GM12878 (cell line): ENCODE measurements around the gene OLFM1. TPM values are rescaled to one million over a fixed set of nuclear protein-coding genes. Genes with fewer than 3 reads are reported as not detected.

Experiments used
- ATAC-seq: fragments of 200-7000 bp; cut with Tn5 transposase; 3 replicates; pipeline ENCODE4 v1.9.1; 2020; ENCODE audit warnings: mild to moderate bottlenecking, moderate library complexity
- BruUV-seq: library from RNA; stranded (reverse); fragments of 400-500 nt; replicated peaks from 2 replicates; lab custom pipeline; 2021; lab: Mats Ljungman, UMichigan
- CTCF ChIA-PET: fragments of 300-600 bp; sonication (Branson Sonifier 250); formaldehyde crosslinking; extraction: SDS; loops from one replicate; lab custom pipeline; 2021; ENCODE audit warnings: inconsistent platforms; lab: Yijun Ruan, JAX
- POLR2A ChIA-PET: fragments of 350-600 bp; formaldehyde crosslinking; extraction: SDS; loops from one replicate; lab custom pipeline; 2021; ENCODE audit warnings: inconsistent platforms; lab: Charles Lee
- RAD21 ChIA-PET: fragments of 300-600 bp; sonication (Branson Sonifier 250); formaldehyde crosslinking; loops from one replicate; lab custom pipeline; 2023; ENCODE audit warnings: antibody characterized with exemption; ENCODE audit not compliant: unreplicated experiment; lab: Charles Lee
- SMC1A ChIA-PET: fragments of 300-600 bp; sonication (Branson Sonifier 250); formaldehyde crosslinking; loops from one replicate; lab custom pipeline; 2023; ENCODE audit not compliant: unreplicated experiment, uncharacterized antibody; lab: Charles Lee
- DNase-seq: peaks from one replicate; pipeline ENCODE4 v3.0.0-alpha.2; 2011; ENCODE audit warnings: low read depth, low spot score
- FAIRE-seq: peaks from 3 replicates; lab custom pipeline; 2011; peaks lifted over from hg19 to GRCh38; lab: Jason Lieb, UNC
- H2AFZ ChIP-seq: 2 replicates; pipeline ENCODE4 v1.6.0; 2011; ENCODE audit warnings: low read depth, low read length, control low read depth; ENCODE audit not compliant: control insufficient read depth
- H3K27ac ChIP-seq: 2 replicates; pipeline ENCODE4 v1.5.1; 2011; ENCODE audit warnings: control low read depth; ENCODE audit not compliant: control insufficient read depth, insufficient read depth
- H3K27me3 ChIP-seq, 2 experiments: replicated peaks in 1 of 2; 2 replicates each; pipeline versions ENCODE4 v1.6.0 to v1.6.1; 2011; ENCODE audit warnings: low read length in 1 of 2; ENCODE audit not compliant: control insufficient read depth in 2 of 2, insufficient read depth in 2 of 2
- H3K36me3 ChIP-seq, 2 experiments: 2 replicates each; pipeline ENCODE4 v1.5.1; 2011; ENCODE audit warnings: low read length in 1 of 2; ENCODE audit not compliant: control insufficient read depth in 2 of 2, insufficient read depth in 2 of 2
- H3K4me1 ChIP-seq: 2 replicates; pipeline ENCODE4 v1.6.1; 2011; ENCODE audit warnings: mild to moderate bottlenecking, low read length, moderate library complexity, mixed read lengths; ENCODE audit not compliant: control insufficient read depth, insufficient read depth
- H3K4me2 ChIP-seq: 2 replicates; pipeline ENCODE4 v1.6.0; 2011; ENCODE audit warnings: control low read depth; ENCODE audit not compliant: control insufficient read depth, insufficient read depth
- H3K4me3 ChIP-seq: fragments of 200-600 bp; sonication (generic); 2 replicates; pipeline ENCODE4 v1.5.1; 2016
- H3K79me2 ChIP-seq: 2 replicates; pipeline ENCODE4 v1.6.0; 2011; ENCODE audit warnings: low read length; ENCODE audit not compliant: control insufficient read depth, insufficient read depth
- H3K9ac ChIP-seq: 2 replicates; pipeline ENCODE4 v1.8.0; 2011; ENCODE audit warnings: low read length, control low read depth, mixed read lengths; ENCODE audit not compliant: control insufficient read depth, insufficient read depth
- H3K9me3 ChIP-seq: replicated peaks from 3 replicates; pipeline ENCODE4 v1.5.1; 2011; ENCODE audit warnings: mild to moderate bottlenecking, low read length; ENCODE audit not compliant: control insufficient read depth, insufficient read depth
- H4K20me1 ChIP-seq: 2 replicates; pipeline ENCODE4 v1.6.0; 2011; ENCODE audit not compliant: control insufficient read depth, insufficient read depth
- NFYA ChIP-seq: IDR thresholded peaks from 2 replicates; pipeline ENCODE4 v1.6.1; 2011; ENCODE audit warnings: low read depth, mild to moderate bottlenecking, low read length, improper control_type of control experiment, borderline replicate concordance
- TARDBP ChIP-seq: IDR thresholded peaks from 2 replicates; pipeline ENCODE4 v1.6.1; 2016; ENCODE audit warnings: borderline replicate concordance
- ZNF207 ChIP-seq: fragments of 450-650 bp; IDR thresholded peaks from 2 replicates; pipeline ENCODE4 v1.6.1; 2014; ENCODE audit warnings: antibody characterized with exemption, mild to moderate bottlenecking, borderline replicate concordance
- WGBS: methylation state at CpG from one replicate; pipeline ENCODE4 v1.1.6; 2016; ENCODE audit warnings: low lambda C conversion rate; ENCODE audit not compliant: insufficient replicate concordance, insufficient coverage; ENCODE audit errors: missing lambda C conversion rate; 5-methylcytosine and 5-hydroxymethylcytosine counted together
- in situ Hi-C: fragments of 300-500 bp; cut with MboI; formaldehyde crosslinking; loops from 9 replicates; pipeline ENCODE4 v1.14.3; 2018; ENCODE audit warnings: mixed read lengths
- intact Hi-C: fragments of 100-400 bp; cut with micrococcal nuclease; formaldehyde crosslinking; loops from one replicate; pipeline ENCODE4 v1.14.2; 2022; ENCODE audit not compliant: unreplicated experiment
- polyA plus RNA-seq, 11 experiments: library from polyadenylated mRNA; depleted of rRNA in 4 of 11; unstranded in 6 of 11; stranded (reverse) in 5 of 11; fragments of >200 nt; fragmentation: Nextera tagmentation in 4 of 11; fragmentation: Illumina TruSeq in 1 of 11; extraction: Ambion mirVana in 4 of 11; extraction: Trizol in 1 of 11; gene quantifications; 1 replicate in 1 of 11; 2 replicates in 10 of 11; pipeline versions ENCODE4 v1.2.1 to v1.2.3, GENCODE V29; 2011 to 2016; ENCODE audit warnings: inconsistent platforms in 2 of 11, missing spikeins in 2 of 11, low read depth in 1 of 11
- total RNA-seq, 4 experiments: library from RNA; depleted of rRNA in 3 of 4; stranded (reverse); fragments of >200 nt in 3 of 4; fragmentation: Illumina TruSeq in 1 of 4; extraction: Trizol in 1 of 4; gene quantifications; 2 replicates each; pipeline versions ENCODE4 v1.2.1 to v1.2.3, GENCODE V29; 2013 to 2021
- TF ChIP-seq, protein P1 (sequence below): fragments of 450-650 bp; IDR thresholded peaks from 2 replicates; pipeline ENCODE4 v1.6.1; 2016; ENCODE audit warnings: mild to moderate bottlenecking

Gene OLFM1
- total and polyA plus RNA-seq, 10 of the 15 experiments (the other 5 are each of a cell fraction or from before 2014, with no cell fraction given), result not detected

- TF ChIP-seq, protein P1, sequence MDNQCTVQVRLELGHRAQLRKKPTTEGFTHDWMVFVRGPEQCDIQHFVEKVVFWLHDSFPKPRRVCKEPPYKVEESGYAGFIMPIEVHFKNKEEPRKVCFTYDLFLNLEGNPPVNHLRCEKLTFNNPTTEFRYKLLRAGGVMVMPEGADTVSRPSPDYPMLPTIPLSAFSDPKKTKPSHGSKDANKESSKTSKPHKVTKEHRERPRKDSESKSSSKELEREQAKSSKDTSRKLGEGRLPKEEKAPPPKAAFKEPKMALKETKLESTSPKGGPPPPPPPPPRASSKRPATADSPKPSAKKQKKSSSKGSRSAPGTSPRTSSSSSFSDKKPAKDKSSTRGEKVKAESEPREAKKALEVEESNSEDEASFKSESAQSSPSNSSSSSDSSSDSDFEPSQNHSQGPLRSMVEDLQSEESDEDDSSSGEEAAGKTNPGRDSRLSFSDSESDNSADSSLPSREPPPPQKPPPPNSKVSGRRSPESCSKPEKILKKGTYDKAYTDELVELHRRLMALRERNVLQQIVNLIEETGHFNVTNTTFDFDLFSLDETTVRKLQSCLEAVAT, result no peak
- TF ChIP-seq ZNF207 (no peak), TARDBP (no peak)
These were observed 40.6 kb upstream of the OLFM1 start (continued) for GRCh38 chr9:135046739-135047350.

DNA sequence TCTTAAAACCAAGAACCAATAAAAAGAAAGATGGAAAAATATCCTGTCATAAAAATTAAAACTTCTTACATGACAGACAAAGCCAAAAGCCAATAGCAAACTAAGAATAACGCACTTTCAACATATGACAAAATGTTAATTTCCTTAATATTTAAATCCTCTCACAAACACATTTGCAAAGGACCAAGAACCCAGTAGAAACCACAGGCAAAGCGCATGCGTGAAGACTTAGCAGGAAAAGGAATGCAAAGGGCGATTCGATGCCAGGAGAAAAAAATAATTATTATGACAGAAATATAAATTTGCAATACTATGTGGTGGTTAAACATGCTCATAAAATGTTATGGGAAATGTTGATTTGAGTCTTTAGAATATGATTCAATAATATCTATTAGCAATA lies 39.9 kb upstream of the OLFM1 start:
- H2AFZ ChIP-seq, result no peak overlapping the region
- peaks cover 3% of the 10 kb centered on the region; the same call in 1 of the 3 replicates for H3K9me3 ChIP-seq
- no peak for FAIRE-seq
- H3K4me2 ChIP-seq, result no peak overlapping the region
- RAD21 ChIA-PET, result no interaction called here
- intact Hi-C loops, result no loop called here
- H3K9ac ChIP-seq, result no peak overlapping the region
- H3K27ac ChIP-seq, result no peak overlapping the region
- peaks cover 5% of the 10 kb centered on the region for H3K4me1 ChIP-seq
- ATAC-seq, result no peak
- in situ Hi-C loops, result no loop called here
- SMC1A ChIA-PET, result no interaction called here
- no TSS peak for BruUV-seq
- TF ChIP-seq NFYA, result no peak
- H3K4me3 ChIP-seq, result no peak overlapping the region
- H3K36me3 ChIP-seq, result no peaks in the 10 kb centered on the region
- no peaks in the 10 kb centered on the region for H3K79me2 ChIP-seq
- WGBS, result 67% methylated on average over 5 of the region's 5 CpGs
- H3K27me3 ChIP-seq, result no peaks in the 10 kb centered on the region; a peak in 2 of 4 replicates
- no peak for DNase-seq
- CTCF ChIA-PET, result no interaction called here
- POLR2A ChIA-PET, result no interaction called here
- H4K20me1 ChIP-seq, result no peaks in the 10 kb centered on the region
